B cell (primary cell): ENCODE results near the gene ATP1A4. TPM values are rescaled to one million over a fixed set of nuclear protein-coding genes. Genes with fewer than 3 reads are reported as not detected.

Experiments
- ATAC-seq: fragments of 200-7000 bp; cut with Tn5 transposase; one replicate; pipeline ENCODE4 v1.10.0; 2021; ENCODE audit warnings: low read depth, mild to moderate bottlenecking, moderate number of reproducible peaks, moderate library complexity
- CTCF ChIA-PET: fragments of 350-600 bp; sonication (Branson Sonifier 250); formaldehyde crosslinking; loops from one replicate; lab custom pipeline; 2021; ENCODE audit warnings: antibody characterized with exemption, inconsistent platforms; lab: Charles Lee
- POLR2A ChIA-PET: fragments of 350-600 bp; sonication (Branson Sonifier 250); formaldehyde crosslinking; loops from one replicate; lab custom pipeline; 2021; ENCODE audit warnings: antibody characterized with exemption; lab: Charles Lee
- DNase-seq: peaks from one replicate; pipeline ENCODE4 v3.0.0; 2013
- H2AFZ ChIP-seq: 2 replicates; pipeline ENCODE4 v1.6.1; 2012; ENCODE audit warnings: mild to moderate bottlenecking, low read depth, low read length; ENCODE audit not compliant: insufficient read depth, poor library complexity, severe bottlenecking
- H3K27ac ChIP-seq, 2 donors: 1 replicate in 1 of 2; 2 replicates in 1 of 2; pipeline ENCODE4 v1.5.1; 2012 to 2013; ENCODE audit warnings: low read length in 2 of 2, mild to moderate bottlenecking in 2 of 2, moderate library complexity in 1 of 2
- H3K27me3 ChIP-seq, 4 experiments: fragments of 200-600 bp in 1 of 4; sonication (generic) in 1 of 4; replicated peaks in 1 of 4; 1 replicate in 2 of 4; 2 replicates in 2 of 4; pipeline versions ENCODE4 v1.6.1 to v1.7.0; 2013 to 2016; ENCODE audit warnings: low read length in 3 of 4, mild to moderate bottlenecking in 2 of 4, mixed read lengths in 1 of 4, moderate library complexity in 1 of 4; ENCODE audit not compliant: insufficient read depth in 4 of 4, control insufficient read depth in 3 of 4; ENCODE audit errors: control extremely low read depth in 1 of 4
- H3K36me3 ChIP-seq, 2 experiments: replicated peaks in 1 of 2; 1 replicate in 1 of 2; 2 replicates in 1 of 2; pipeline versions ENCODE4 v1.6.1 to v1.7.1; 2013; ENCODE audit warnings: low read length in 1 of 2; ENCODE audit not compliant: insufficient read depth in 2 of 2, control insufficient read depth in 1 of 2; ENCODE audit errors: control extremely low read depth in 1 of 2, extremely low read depth in 1 of 2
- H3K4me1 ChIP-seq, 2 donors: fragments of 200-600 bp in 1 of 2; sonication (generic) in 1 of 2; 1 replicate in 1 of 2; 2 replicates in 1 of 2; pipeline versions ENCODE4 v1.5.1 to v1.6.1; 2013 to 2017; ENCODE audit warnings: low read length in 2 of 2; ENCODE audit not compliant: control insufficient read depth in 2 of 2, insufficient read depth in 2 of 2
- H3K4me2 ChIP-seq: replicated peaks from 2 replicates; pipeline ENCODE3; 2012; ENCODE audit warnings: mild to moderate bottlenecking, low read depth, low read length; ENCODE audit not compliant: poor library complexity, severe bottlenecking
- H3K4me3 ChIP-seq, 5 experiments: fragments of 200-600 bp in 1 of 5; sonication (generic) in 1 of 5; 1 replicate in 3 of 5; 2 replicates in 2 of 5; pipeline versions ENCODE4 v1.5.1 to v1.7.0; 2011 to 2016; ENCODE audit warnings: low read length in 4 of 5, mild to moderate bottlenecking in 4 of 5, low read depth in 2 of 5, control low read depth in 1 of 5, moderate library complexity in 1 of 5; ENCODE audit not compliant: insufficient read depth in 1 of 5; ENCODE audit errors: control extremely low read depth in 1 of 5, extremely low read depth in 1 of 5
- H3K79me2 ChIP-seq: fragments of 200-600 bp; sonication (generic); one replicate; pipeline ENCODE4 v1.6.0; 2016; ENCODE audit warnings: low read length; ENCODE audit not compliant: control insufficient read depth, insufficient read depth
- H3K9ac ChIP-seq: fragments of 200-600 bp; sonication (generic); 2 replicates; pipeline ENCODE4 v1.6.1; 2017; ENCODE audit warnings: mild to moderate bottlenecking, low read length, moderate library complexity
- H3K9me3 ChIP-seq, 3 donors: one replicate each; pipeline versions ENCODE4 v1.6.1 to v1.7.1; 2013; ENCODE audit warnings: low read length in 2 of 3; ENCODE audit not compliant: control insufficient read depth in 2 of 3, insufficient read depth in 1 of 3; ENCODE audit errors: control extremely low read depth in 1 of 3
- H4K20me1 ChIP-seq: 2 replicates; pipeline ENCODE4 v1.6.0; 2012; ENCODE audit warnings: mild to moderate bottlenecking, low read length; ENCODE audit not compliant: insufficient read depth, control insufficient read depth, poor library complexity, severe bottlenecking
- H3K27ac Mint-ChIP-seq: one replicate; pipeline ENCODE4 v1.8.0; 2021; ENCODE audit warnings: mixed read lengths
- H3K27me3 Mint-ChIP-seq: one replicate; pipeline ENCODE4 v1.8.0; 2021; ENCODE audit warnings: mixed read lengths
- H3K4me1 Mint-ChIP-seq: one replicate; pipeline ENCODE4 v1.8.0; 2021; ENCODE audit warnings: mixed read lengths
- H3K4me3 Mint-ChIP-seq: one replicate; pipeline ENCODE4 v1.8.0; 2021; ENCODE audit warnings: mixed read lengths
- H3K9me3 Mint-ChIP-seq: one replicate; pipeline ENCODE4 v1.8.0; 2022; ENCODE audit warnings: mixed read lengths; ENCODE audit not compliant: insufficient read depth
- CTCF ChIP-seq: fragments of 200-600 bp; IDR thresholded peaks from one replicate; pipeline ENCODE4 v1.8.0; 2022; ENCODE audit warnings: antibody characterized with exemption, mild to moderate bottlenecking
- EZH2 ChIP-seq: IDR thresholded peaks from 2 replicates; pipeline ENCODE4 v1.6.1; 2012; ENCODE audit warnings: borderline replicate concordance, low read depth, mild to moderate bottlenecking, moderate library complexity, low read length; ENCODE audit not compliant: insufficient read depth, poor library complexity, severe bottlenecking
- WGBS: methylation state at CpG from one replicate; pipeline ENCODE4 v1.1.5; 2013; ENCODE audit warnings: missing lambda C conversion rate; ENCODE audit not compliant: insufficient coverage; 5-methylcytosine and 5-hydroxymethylcytosine counted together
- intact Hi-C: fragments of 100-400 bp; cut with micrococcal nuclease; formaldehyde crosslinking; loops from one replicate; pipeline ENCODE4 v1.10.0; 2022
- polyA plus RNA-seq: library from polyadenylated mRNA; depleted of rRNA; stranded (reverse); fragments of >200 nt; gene quantifications from 2 replicates; pipeline ENCODE4 v1.2.3, GENCODE V29; 2012
- total RNA-seq, 2 donors: library from RNA; stranded (reverse); fragments of 120-200 nt in 1 of 2; gene quantifications; 1 replicate in 1 of 2; 2 replicates in 1 of 2; pipeline versions ENCODE4 v1.2.3 to v1.2.4, GENCODE V29; 2013 to 2022

ATP1A4 gene
- total and polyA plus RNA-seq, 2 donors (not counting 1 experiment from before 2014, with no cell fraction given), result 0.12 TPM; not detected in 1

- no peak overlapping the region for H3K27ac ChIP-seq
- ChIA-PET POLR2A (no interaction called here), CTCF (interaction anchor here (1.0 to 2.2 kb wide), 2 partner anchors 31 to 77 kb away, joined by 5 to 6 read pairs; no protein-coding TSS in a partner anchor)
- Mint-ChIP-seq H3K4me3 (no peak overlapping the region), H3K4me1 (no peaks in the 10 kb centered on the region), H3K9me3 (no peaks in the 10 kb centered on the region), H3K27me3 (peaks cover 24% of the 10 kb centered on the region), H3K27ac (no peak overlapping the region)
- TF ChIP-seq EZH2 (no peak), CTCF (no peak)
- no peak overlapping the region for H3K4me2 ChIP-seq
- no peaks in the 10 kb centered on the region for H4K20me1 ChIP-seq
- H3K4me3 ChIP-seq, result no peak overlapping the region
- WGBS, result 88% methylated on average over 5 of the region's 12 CpGs
- H3K9me3 ChIP-seq, result no peaks in the 10 kb centered on the region
- no peaks in the 10 kb centered on the region for H3K4me1 ChIP-seq
- no peak for ATAC-seq
- no peaks in the 10 kb centered on the region for H3K36me3 ChIP-seq
- no peak overlapping the region for H3K9ac ChIP-seq
- H3K27me3 ChIP-seq, result peaks cover 0 to 19% (median 4%) of the 10 kb centered on the region in 4 experiments
- H3K79me2 ChIP-seq, result no peaks in the 10 kb centered on the region
- DNase-seq, result no peak
- intact Hi-C loops, result no loop called here
- H2AFZ ChIP-seq, result no peak overlapping the region
Measured at GRCh38 chr1:160116283-160117147, 34.9 kb upstream of the ATP1A4 start.

- H3K9ac ChIP-seq, result no peak overlapping the region
- Mint-ChIP-seq H3K9me3 (no peaks in the 10 kb centered on the region), H3K4me1 (no peaks in the 10 kb centered on the region), H3K4me3 (no peak overlapping the region), H3K27me3 (peaks cover 24% of the 10 kb centered on the region), H3K27ac (no peak overlapping the region)
- ATAC-seq, result no peak
- no peaks in the 10 kb centered on the region for H3K4me1 ChIP-seq
- H3K27ac ChIP-seq, result no peak overlapping the region
- no peak overlapping the region for H3K4me3 ChIP-seq
- no peak overlapping the region for H2AFZ ChIP-seq
- no peaks in the 10 kb centered on the region for H3K36me3 ChIP-seq
- H3K9me3 ChIP-seq, result no peaks in the 10 kb centered on the region
- peaks cover 0 to 19% (median 4%) of the 10 kb centered on the region in 4 experiments for H3K27me3 ChIP-seq
- no peak overlapping the region for H3K4me2 ChIP-seq
- DNase-seq, result no peak
- POLR2A ChIA-PET, result no interaction called here
- CTCF ChIA-PET, result interaction anchor here (1.0 to 2.2 kb wide), 2 partner anchors 32 to 76 kb away, joined by 5 to 6 read pairs; no protein-coding TSS in a partner anchor
- H4K20me1 ChIP-seq, result no peaks in the 10 kb centered on the region
- H3K79me2 ChIP-seq, result no peaks in the 10 kb centered on the region
- no CpG with 5 or more reads among the region's 1 CpG for whole genome bisulfite sequencing
- no peak for TF ChIP-seq EZH2
- no peak for TF ChIP-seq CTCF
- intact Hi-C loops, result no loop called here
Measured at GRCh38 chr1:160117300-160117699, 34.1 kb upstream of the ATP1A4 start.
